ENCODE measurements around the gene ELL3. TPM values are rescaled to one million over a fixed set of nuclear protein-coding genes. Genes with fewer than 3 reads are reported as not detected.

Gene ELL3
- total RNA-seq, 1 experiment from 2014 or later = 3.0 TPM

DNA sequence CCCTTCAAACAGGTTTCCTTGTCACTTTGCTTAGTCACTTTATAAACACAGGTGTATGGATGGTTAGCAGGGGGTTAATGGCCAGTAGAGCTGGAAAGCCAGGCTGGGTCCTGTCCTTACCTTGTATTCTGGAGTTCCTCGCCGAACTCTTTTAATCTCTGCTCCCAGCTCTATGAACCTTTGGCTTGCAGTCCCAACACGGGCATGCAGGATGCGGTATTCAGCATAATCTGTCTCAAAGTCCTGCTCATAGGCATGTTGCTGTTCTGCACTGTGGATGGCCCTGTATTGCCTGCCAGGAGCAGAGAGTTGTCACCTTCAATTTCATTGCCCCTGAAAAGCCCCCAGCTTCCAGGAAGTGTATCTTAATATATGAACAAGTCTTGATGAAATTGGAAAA is 2.7 kb downstream of the ELL3 start:
- no peak for DNase-seq (ENCODE audit: low spot score)
- CTCF ChIA-PET = no interaction called here
- POLR2A ChIA-PET (ENCODE audit: low non-redundant PET) = no interaction called here
- peaks cover 11% of the 10 kb centered on the region for H3K4me1 ChIP-seq (ENCODE audit: insufficient read depth, low read length, poor library complexity, severe bottlenecking)
- intact Hi-C loops (cut with micrococcal nuclease; ENCODE audit: unreplicated experiment) = no loop called here
- TF ChIP-seq, protein P1, sequence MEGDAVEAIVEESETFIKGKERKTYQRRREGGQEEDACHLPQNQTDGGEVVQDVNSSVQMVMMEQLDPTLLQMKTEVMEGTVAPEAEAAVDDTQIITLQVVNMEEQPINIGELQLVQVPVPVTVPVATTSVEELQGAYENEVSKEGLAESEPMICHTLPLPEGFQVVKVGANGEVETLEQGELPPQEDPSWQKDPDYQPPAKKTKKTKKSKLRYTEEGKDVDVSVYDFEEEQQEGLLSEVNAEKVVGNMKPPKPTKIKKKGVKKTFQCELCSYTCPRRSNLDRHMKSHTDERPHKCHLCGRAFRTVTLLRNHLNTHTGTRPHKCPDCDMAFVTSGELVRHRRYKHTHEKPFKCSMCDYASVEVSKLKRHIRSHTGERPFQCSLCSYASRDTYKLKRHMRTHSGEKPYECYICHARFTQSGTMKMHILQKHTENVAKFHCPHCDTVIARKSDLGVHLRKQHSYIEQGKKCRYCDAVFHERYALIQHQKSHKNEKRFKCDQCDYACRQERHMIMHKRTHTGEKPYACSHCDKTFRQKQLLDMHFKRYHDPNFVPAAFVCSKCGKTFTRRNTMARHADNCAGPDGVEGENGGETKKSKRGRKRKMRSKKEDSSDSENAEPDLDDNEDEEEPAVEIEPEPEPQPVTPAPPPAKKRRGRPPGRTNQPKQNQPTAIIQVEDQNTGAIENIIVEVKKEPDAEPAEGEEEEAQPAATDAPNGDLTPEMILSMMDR (conservative IDR thresholded peaks at IDR 0.05; ENCODE audit: low read depth, low read length) = no peak
- no peak for TF ChIP-seq EZH2 (IDR thresholded peaks at IDR 0.05; ENCODE audit: borderline replicate concordance, low read depth, low read length, poor library complexity, severe bottlenecking)
- H3K27ac ChIP-seq (ENCODE audit: low read depth, low read length, poor library complexity, severe bottlenecking) = peak overlapping the region; percentile 33
- no peaks in the 10 kb centered on the region for H3K9me3 ChIP-seq (ENCODE audit: low read depth, low read length, poor library complexity, severe bottlenecking)
- no peaks in the 10 kb centered on the region for H3K27me3 ChIP-seq (replicated peaks; ENCODE audit: insufficient read depth, low read depth, low read length, poor library complexity)
- TSS peak; percentile 29 for BruUV-seq (replicated peaks)
- H3K36me3 ChIP-seq (ENCODE audit: insufficient read depth, low read length, poor library complexity, severe bottlenecking) = peaks cover 43% of the 10 kb centered on the region
- H3K4me3 ChIP-seq (ENCODE audit: low read depth, low read length, poor library complexity, severe bottlenecking) = no peak overlapping the region

DNA sequence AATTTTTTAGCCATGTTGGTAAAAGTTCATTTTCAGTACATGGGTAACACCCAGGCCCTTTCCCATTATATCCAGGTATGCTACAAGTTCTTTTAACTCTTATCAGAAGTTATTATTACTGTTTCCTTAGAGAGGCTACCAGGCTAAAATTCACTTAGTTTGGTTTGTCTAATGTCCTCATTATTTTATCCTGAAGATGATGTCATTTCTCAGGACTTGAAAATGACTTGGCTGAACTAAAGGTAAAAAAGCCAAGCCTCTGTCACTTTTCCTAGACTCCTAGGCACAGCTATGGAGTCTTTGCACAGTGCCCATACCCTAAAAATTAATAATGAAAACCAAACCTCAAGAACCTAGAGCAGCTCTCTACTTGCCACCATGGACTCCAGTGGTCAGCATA is 4.1 kb downstream of the ELL3 start:
- no peak for DNase-seq (ENCODE audit: low spot score)
- intact Hi-C loops (cut with micrococcal nuclease; ENCODE audit: unreplicated experiment) = no loop called here
- ChIA-PET POLR2A (ENCODE audit: low non-redundant PET) (no interaction called here), CTCF (interaction anchor here (0.5 kb wide), 1 partner anchor 25 kb away, joined by 3 read pairs; no protein-coding TSS in a partner anchor)
- H3K4me1 ChIP-seq (ENCODE audit: insufficient read depth, low read length, poor library complexity, severe bottlenecking) = peaks cover 11% of the 10 kb centered on the region
- no peak overlapping the region for H3K27ac ChIP-seq (ENCODE audit: low read depth, low read length, poor library complexity, severe bottlenecking)
- peaks cover 56% of the 10 kb centered on the region for H3K36me3 ChIP-seq (ENCODE audit: insufficient read depth, low read length, poor library complexity, severe bottlenecking)
- no peak for TF ChIP-seq EZH2 (IDR thresholded peaks at IDR 0.05; ENCODE audit: borderline replicate concordance, low read depth, low read length, poor library complexity, severe bottlenecking)
- TF ChIP-seq, protein P1 (conservative IDR thresholded peaks at IDR 0.05; ENCODE audit: low read depth, low read length) = no peak
- no peaks in the 10 kb centered on the region for H3K9me3 ChIP-seq (ENCODE audit: low read depth, low read length, poor library complexity, severe bottlenecking)
- no peaks in the 10 kb centered on the region for H3K27me3 ChIP-seq (replicated peaks; ENCODE audit: insufficient read depth, low read depth, low read length, poor library complexity)
- BruUV-seq (replicated peaks) = no TSS peak
- H3K4me3 ChIP-seq (ENCODE audit: low read depth, low read length, poor library complexity, severe bottlenecking) = no peak overlapping the region

DNA sequence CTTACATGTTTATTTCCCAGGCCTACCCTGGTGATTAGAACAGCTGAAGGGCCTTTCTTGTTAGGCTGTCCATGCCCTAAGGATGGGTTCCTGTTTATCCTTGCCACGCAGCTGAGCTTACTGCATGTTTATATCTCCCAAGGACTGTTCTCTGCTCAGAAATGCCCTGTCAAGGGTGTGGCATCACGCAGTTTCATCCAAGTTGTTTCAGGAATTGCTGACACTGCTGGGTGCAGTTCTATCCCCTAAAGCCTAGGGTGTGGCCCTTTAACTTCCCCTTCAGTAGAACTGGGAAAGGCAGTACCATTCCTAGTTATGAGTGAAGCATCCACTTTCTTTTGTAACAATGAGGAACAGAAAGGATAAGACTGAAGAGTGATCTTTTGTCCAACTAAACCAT is 5.0 kb downstream of the ELL3 start:
- Histone ChIP-seq H3K36me3 (ENCODE audit: insufficient read depth, low read length, poor library complexity, severe bottlenecking) (peaks cover 65% of the 10 kb centered on the region), H3K27me3 (replicated peaks; ENCODE audit: insufficient read depth, low read depth, low read length, poor library complexity) (no peaks in the 10 kb centered on the region), H3K4me3 (ENCODE audit: low read depth, low read length, poor library complexity, severe bottlenecking) (no peak overlapping the region), H3K27ac (ENCODE audit: low read depth, low read length, poor library complexity, severe bottlenecking) (no peak overlapping the region), H3K9me3 (ENCODE audit: low read depth, low read length, poor library complexity, severe bottlenecking) (no peaks in the 10 kb centered on the region), H3K4me1 (ENCODE audit: insufficient read depth, low read length, poor library complexity, severe bottlenecking) (peaks cover 11% of the 10 kb centered on the region)
- TF ChIP-seq, protein P1 (conservative IDR thresholded peaks at IDR 0.05; ENCODE audit: low read depth, low read length) = no peak
- TF ChIP-seq EZH2 (IDR thresholded peaks at IDR 0.05; ENCODE audit: borderline replicate concordance, low read depth, low read length, poor library complexity, severe bottlenecking) = no peak
- POLR2A ChIA-PET (ENCODE audit: low non-redundant PET) = no interaction called here
- DNase-seq (ENCODE audit: low spot score) = no peak
- no TSS peak for BruUV-seq (replicated peaks)
- CTCF ChIA-PET = no interaction called here
- intact Hi-C loops (cut with micrococcal nuclease; ENCODE audit: unreplicated experiment) = no loop called here

Measured in A673 (cell line).